Activated naive CD4-positive, alpha-beta T cell treated with anti-CD3 and anti-CD28 coated beads, Interleukin-2, amount 50 U/mL, for 72 hours (primary cell): Measurements from ENCODE around the gene BCO1. TPM values are rescaled to one million over a fixed set of nuclear protein-coding genes. Genes with fewer than 3 reads are reported as not detected.

ENCODE experiments used
- ATAC-seq, 2 donors: fragments of 150-1000 bp; cut with Tn5 transposase; 2 replicates each; pipeline ENCODE4 v1.10.0; 2021; ENCODE audit warnings: mild to moderate bottlenecking in 2 of 2, moderate library complexity in 2 of 2
- DNase-seq, 2 donors: peaks; one replicate each; pipeline ENCODE4 v3.0.0; 2021 to 2022; ENCODE audit warnings: low spot score in 2 of 2
- H3K27ac Mint-ChIP-seq, 2 donors: one replicate each; pipeline ENCODE4 v1.8.0; 2022; ENCODE audit warnings: mild to moderate bottlenecking in 2 of 2, mixed read lengths in 2 of 2
- H3K36me3 Mint-ChIP-seq, 2 donors: one replicate each; pipeline ENCODE4 v1.8.0; 2022; ENCODE audit warnings: mixed read lengths in 2 of 2
- H3K9me3 Mint-ChIP-seq, 2 donors: one replicate each; pipeline ENCODE4 v1.8.0; 2022; ENCODE audit warnings: mixed read lengths in 2 of 2
- total RNA-seq, 2 donors: library from RNA; stranded (reverse); gene quantifications; one replicate each; pipeline ENCODE4 v1.2.3, GENCODE V29; 2022

BCO1 gene
- total RNA-seq, 2 donors from 2014 or later: not detected

GRCh38 chr16:81286190-81286589 lies 47.7 kb downstream of the BCO1 start:
- Mint-ChIP-seq H3K27ac (no peak overlapping the region), H3K36me3 (no peaks in the 10 kb centered on the region), H3K9me3 (no peaks in the 10 kb centered on the region)
- no peak for DNase-seq
- ATAC-seq: no peak

DNA sequence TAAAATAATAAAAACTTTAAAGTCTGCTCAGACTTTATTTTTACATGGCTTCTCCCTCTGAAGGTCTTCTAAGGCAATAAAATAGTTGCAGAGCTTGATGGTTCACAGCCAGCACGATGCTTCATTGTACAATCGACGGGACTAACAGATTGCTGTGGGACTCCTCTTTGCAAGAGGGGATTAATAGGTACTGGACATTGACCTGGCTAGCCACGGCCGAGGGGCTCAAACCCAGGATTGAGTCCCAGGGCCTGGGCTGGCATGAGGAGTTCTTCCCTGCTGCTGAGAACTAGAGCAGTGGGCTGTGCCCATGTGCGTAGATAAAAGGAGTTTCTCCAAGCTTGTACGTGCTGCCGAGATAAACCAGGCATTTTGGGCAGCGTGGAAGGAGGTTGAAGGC lies 52.6 kb downstream of the BCO1 start:
- ATAC-seq: no peak
- no peaks in the 10 kb centered on the region for H3K36me3 Mint-ChIP-seq
- DNase-seq: no peak
- H3K9me3 Mint-ChIP-seq: no peaks in the 10 kb centered on the region
- no peak overlapping the region for H3K27ac Mint-ChIP-seq

- H3K27ac Mint-ChIP-seq: no peak overlapping the region
- no peaks in the 10 kb centered on the region for H3K9me3 Mint-ChIP-seq
- no peak for ATAC-seq
These were observed 54.4 kb downstream of the BCO1 start for GRCh38 chr16:81292936-81293335.

DNA sequence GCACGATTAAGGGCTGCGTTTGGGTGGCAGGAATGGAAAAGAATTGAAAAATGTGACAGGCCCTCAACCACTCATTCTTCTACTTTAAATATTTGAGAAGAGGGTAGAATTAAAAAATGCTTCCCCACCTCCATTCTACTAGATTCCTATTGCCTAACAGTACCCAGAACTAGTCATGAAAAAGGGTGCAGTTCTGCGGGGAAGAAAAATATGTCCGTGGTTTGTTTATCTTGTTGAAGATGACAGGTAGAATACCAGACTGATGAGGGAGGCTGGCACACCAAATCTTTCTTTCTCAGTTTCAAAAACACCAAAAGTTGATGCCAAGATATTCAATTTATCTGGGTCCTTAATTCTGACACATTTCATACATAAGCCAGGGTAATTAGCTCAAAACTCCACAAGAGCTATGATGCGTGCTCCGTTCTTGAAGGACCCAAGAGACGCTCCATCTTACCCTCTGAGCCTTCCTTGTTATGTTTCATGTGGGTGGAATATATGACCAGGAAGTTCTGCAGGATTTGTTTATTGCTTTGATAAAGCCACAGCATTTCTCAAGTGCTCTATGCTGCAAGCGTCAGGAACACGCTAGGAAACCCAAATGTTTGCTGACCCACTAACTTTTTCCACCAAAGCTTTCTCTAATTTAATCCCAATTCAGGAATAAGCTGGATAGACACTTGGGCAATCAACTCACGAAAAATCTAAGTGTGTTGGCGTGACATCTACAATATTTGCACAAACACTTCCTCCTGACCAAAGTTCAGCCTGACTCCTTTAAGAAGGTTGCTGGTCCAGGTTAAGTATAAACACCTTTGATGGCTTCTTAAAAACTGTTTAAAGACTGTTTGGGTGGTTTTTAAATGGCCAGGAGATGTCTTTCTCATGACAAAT lies 55.7 kb downstream of the BCO1 start:
- H3K27ac Mint-ChIP-seq: no peak overlapping the region
- no peaks in the 10 kb centered on the region for H3K9me3 Mint-ChIP-seq
- ATAC-seq: no peak
- DNase-seq: no peak
- no peaks in the 10 kb centered on the region for H3K36me3 Mint-ChIP-seq

More at GRCh38 chr16:81292936-81293335, 54.4 kb downstream of the BCO1 start:
- no peaks in the 10 kb centered on the region for H3K36me3 Mint-ChIP-seq
- DNase-seq: no peak

- H3K36me3 Mint-ChIP-seq: peaks cover 0 to 7% of the 10 kb centered on the region in 2 donors
- no peak for DNase-seq
- ATAC-seq: no peak
- H3K27ac Mint-ChIP-seq: no peak overlapping the region
- H3K9me3 Mint-ChIP-seq: peaks cover 0 to 4% of the 10 kb centered on the region in 2 donors
These were observed 58.1 kb downstream of the BCO1 start for GRCh38 chr16:81296631-81297030.

DNA sequence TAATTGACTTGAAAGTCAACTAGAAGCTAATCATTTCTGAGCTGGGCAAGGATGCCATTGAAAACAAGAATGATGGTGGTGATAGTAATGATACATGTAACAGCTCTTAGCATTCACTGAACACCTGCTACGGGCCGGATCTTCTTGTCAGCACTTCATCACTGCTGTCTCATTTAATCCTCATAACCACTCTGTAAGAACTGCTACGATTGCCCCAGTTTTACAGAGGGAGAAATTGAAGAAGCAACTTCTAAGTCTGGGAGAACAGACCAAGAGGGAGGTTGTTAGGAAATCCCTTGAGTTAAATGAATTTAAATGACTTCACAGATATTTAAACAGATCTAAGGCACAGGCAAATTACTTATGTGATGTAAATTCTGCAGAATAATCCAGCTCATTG lies 69.3 kb downstream of the BCO1 start:
- DNase-seq: no peak
- Mint-ChIP-seq H3K27ac (no peak overlapping the region), H3K9me3 (no peaks in the 10 kb centered on the region), H3K36me3 (peaks cover 0 to 5% of the 10 kb centered on the region in 2 donors)
- no peak for ATAC-seq

- H3K36me3 Mint-ChIP-seq: peaks cover 6 to 13% of the 10 kb centered on the region in 2 donors
- peak overlapping the region in 1 of 2 donors; percentile 36 for H3K27ac Mint-ChIP-seq
- ATAC-seq: peak; percentile 30 to 64
- H3K9me3 Mint-ChIP-seq: no peaks in the 10 kb centered on the region
- no peak for DNase-seq
These were observed 71.7 kb downstream of the BCO1 start for GRCh38 chr16:81310045-81310644.

- Mint-ChIP-seq H3K27ac (no peak overlapping the region), H3K36me3 (peaks cover 10 to 18% of the 10 kb centered on the region in 2 donors), H3K9me3 (no peaks in the 10 kb centered on the region)
- DNase-seq (no peak), ATAC-seq (no peak)
These were observed 73.3 kb downstream of the BCO1 start for GRCh38 chr16:81311762-81312161.

- ATAC-seq (no peak), DNase-seq (no peak)
- no peaks in the 10 kb centered on the region for H3K9me3 Mint-ChIP-seq
These were observed 75.5 kb downstream of the BCO1 start for GRCh38 chr16:81313701-81314602.

DNA sequence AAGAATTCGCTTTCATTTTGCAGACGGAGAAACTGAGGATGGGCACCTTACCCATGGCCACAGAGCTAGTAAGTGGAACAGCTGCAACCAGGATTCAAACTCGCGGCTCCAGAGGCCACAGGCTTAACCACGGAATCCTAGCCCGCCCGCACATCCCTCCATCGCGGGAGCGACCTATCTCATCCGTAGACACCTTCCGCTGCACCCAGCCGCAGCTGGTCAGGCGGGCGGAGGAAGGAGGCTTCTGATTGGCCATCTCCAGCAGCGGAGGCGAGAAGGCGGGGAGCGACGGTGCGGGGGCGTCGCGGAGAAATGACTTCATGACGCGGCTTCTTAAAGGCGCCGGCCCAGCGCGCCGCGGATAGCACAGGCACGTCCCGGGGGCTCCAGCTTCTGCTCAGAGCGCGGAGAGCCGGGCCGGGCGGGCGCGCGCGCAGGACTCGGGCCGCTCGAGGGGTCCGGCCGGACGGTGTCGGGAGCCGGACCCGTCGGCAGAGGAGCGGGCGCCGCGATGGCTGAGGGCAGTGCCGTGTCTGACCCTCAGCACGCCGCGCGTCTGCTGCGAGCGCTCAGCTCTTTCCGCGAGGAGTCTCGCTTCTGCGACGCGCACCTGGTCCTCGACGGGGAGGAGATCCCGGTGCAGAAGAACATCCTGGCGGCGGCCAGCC lies 76.2 kb downstream of the BCO1 start, which contains the start of gene GAN:
Gene GAN (plus strand): TSS at position 360 of the 668 bp plus-strand sequence. CDS start 152 bp downstream, at position 512.
- Mint-ChIP-seq H3K27ac (peak within 1 kb of the TSS; percentile 85 to 99), H3K9me3 (no peaks in the 10 kb centered on the region), H3K36me3 (peaks cover 10 to 18% of the 10 kb centered on the region in 2 donors)
- ATAC-seq (peak; percentile 94 to 98), DNase-seq (peak; percentile 91 to 96)

More at GRCh38 chr16:81313701-81314602, 75.5 kb downstream of the BCO1 start:
- H3K36me3 Mint-ChIP-seq: peaks cover 10 to 18% of the 10 kb centered on the region in 2 donors
- peak overlapping the region; percentile 85 to 99 for H3K27ac Mint-ChIP-seq

- peak; percentile 10 to 28 for ATAC-seq
- Mint-ChIP-seq H3K27ac (peak overlapping the region; percentile 65 to 85), H3K9me3 (no peaks in the 10 kb centered on the region), H3K36me3 (peaks cover 10 to 18% of the 10 kb centered on the region in 2 donors)
- peak; percentile 54 to 66 for DNase-seq
These were observed 77.0 kb downstream of the BCO1 start for GRCh38 chr16:81315271-81316175.

GRCh38 chr16:81316176-81316496 lies 77.6 kb downstream of the BCO1 start:
- ATAC-seq: no peak
- Mint-ChIP-seq H3K27ac (peak overlapping the region in 1 of 2 donors; percentile 82), H3K36me3 (peaks cover 10 to 18% of the 10 kb centered on the region in 2 donors), H3K9me3 (no peaks in the 10 kb centered on the region)
- no peak for DNase-seq

GRCh38 chr16:81318711-81319110 lies 80.2 kb downstream of the BCO1 start:
- no peak overlapping the region for H3K27ac Mint-ChIP-seq
- no peak for ATAC-seq
- peaks cover 10 to 13% of the 10 kb centered on the region in 2 donors for H3K36me3 Mint-ChIP-seq
- no peak for DNase-seq
- H3K9me3 Mint-ChIP-seq: no peaks in the 10 kb centered on the region

DNA sequence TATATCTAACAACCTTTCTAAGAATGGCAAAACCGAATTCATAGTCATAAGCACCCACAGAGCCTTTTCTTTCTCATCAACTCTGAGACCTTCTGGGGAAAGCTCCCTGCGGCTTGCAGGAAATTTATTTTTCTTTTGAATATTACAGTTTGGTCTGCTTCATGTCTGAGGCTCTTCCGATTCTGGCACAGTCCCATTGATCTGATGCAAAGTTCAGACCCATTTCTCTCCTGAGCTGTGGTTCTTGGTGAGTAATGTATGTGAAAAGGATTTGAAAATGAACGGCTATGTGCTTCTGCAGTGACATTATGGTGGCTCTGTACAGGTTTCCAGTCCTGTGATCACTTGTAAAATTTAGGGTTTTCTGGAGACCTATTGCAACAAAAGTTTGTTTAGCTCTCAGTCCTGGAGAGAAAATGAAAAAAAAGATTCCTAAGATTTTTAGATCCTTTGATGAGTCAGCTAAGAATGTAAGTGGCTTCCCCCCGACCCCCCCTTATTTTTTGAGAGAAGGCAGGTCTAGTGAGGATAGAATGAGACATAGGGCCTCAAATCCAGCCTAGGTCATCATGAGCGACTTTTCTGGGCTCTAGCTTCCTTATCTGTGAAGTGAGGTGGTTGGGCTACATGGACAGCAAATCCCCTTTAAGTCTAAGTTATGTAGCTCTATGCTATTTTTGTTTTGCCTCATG lies 80.9 kb downstream of the BCO1 start:
- DNase-seq: no peak
- H3K36me3 Mint-ChIP-seq: peaks cover 8 to 12% of the 10 kb centered on the region in 2 donors
- H3K9me3 Mint-ChIP-seq: no peaks in the 10 kb centered on the region
- no peak for ATAC-seq
- H3K27ac Mint-ChIP-seq: no peak overlapping the region

DNA sequence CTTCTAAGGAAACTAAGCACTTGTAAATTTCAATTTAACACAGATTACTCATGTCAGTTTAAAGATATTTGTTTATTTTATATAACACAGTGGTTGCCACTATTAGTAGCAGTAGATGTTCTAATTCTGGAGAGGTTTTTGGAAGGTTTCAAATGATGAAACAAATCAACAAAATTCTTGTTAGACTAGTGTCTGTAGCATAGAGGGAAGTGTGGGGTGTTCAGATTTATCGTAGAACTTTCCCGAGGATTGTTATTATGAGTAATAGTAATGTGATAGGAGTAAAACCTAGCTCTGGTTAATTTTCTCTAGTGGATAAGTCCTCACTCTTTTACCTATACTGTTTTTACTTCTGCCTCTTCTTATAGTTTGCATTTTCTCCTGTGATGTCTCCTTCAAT lies 82.5 kb downstream of the BCO1 start:
- DNase-seq (no peak), ATAC-seq (no peak)
- H3K9me3 Mint-ChIP-seq: no peaks in the 10 kb centered on the region
- H3K27ac Mint-ChIP-seq: no peak overlapping the region
- peaks cover 1 to 12% of the 10 kb centered on the region in 2 donors for H3K36me3 Mint-ChIP-seq
